ENCODE data around the gene TESK2.
"Not testable (repeated sequence)": the region's sequence is repeated elsewhere in the genome, so short reads cannot be mapped to it uniquely, and the experiment has no call there.

Gene TESK2, protein sequence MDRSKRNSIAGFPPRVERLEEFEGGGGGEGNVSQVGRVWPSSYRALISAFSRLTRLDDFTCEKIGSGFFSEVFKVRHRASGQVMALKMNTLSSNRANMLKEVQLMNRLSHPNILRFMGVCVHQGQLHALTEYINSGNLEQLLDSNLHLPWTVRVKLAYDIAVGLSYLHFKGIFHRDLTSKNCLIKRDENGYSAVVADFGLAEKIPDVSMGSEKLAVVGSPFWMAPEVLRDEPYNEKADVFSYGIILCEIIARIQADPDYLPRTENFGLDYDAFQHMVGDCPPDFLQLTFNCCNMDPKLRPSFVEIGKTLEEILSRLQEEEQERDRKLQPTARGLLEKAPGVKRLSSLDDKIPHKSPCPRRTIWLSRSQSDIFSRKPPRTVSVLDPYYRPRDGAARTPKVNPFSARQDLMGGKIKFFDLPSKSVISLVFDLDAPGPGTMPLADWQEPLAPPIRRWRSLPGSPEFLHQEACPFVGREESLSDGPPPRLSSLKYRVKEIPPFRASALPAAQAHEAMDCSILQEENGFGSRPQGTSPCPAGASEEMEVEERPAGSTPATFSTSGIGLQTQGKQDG

DNA sequence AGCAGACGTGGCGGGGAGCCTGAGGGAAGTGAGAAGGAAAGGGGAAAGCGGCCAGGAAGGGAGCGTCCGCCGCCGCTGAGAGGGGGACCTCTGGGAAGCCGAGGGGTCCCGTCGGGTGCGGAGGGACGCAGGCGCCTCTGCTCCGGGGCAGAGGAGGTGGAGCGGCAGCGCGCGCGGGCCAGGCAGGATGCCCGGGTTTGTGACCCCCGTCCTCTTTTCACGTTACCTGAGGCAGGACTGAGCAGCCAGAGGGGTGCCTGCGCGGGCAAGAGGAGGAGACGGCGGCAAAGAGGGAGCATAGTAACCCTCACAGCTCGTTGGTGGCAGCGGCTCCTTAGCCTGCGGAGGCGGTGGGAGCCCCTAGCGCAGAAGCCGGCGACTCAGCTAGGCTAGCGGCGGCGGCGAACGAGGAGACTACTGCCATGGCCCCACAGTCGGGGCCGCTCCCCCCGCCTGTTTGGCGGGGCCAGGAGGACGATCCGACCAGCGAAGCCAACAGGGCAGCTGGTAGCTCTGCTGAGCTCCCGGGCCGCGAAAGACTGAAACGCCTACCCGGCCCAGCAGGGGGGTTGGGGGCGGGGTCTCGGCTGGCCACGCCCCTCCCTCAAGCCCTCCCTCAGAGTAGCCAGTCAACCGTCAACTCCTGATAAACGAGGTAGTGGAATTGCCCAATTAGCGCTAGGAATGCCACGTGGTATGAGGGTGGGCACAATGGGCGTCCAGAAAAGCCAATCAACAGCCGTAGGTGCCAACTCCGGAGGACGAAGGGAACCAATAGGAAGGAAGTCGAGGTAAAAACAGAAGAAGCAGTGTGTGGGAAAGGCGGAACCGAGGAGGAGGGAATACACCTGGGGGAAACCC, at the start of gene TESK2:
Gene TESK2, minus strand, starts transcription at position 538 of the 861 bp plus-strand sequence. CDS start 33,378 bp downstream, outside the sequence.
- DNase-seq (ENCODE audit: low spot score), result peak; percentile 99

- no peak for DNase-seq (ENCODE audit: low spot score)
Measured at GRCh38 chr1:45536886-45537285, 45.9 kb upstream of the TESK2 start.

GRCh38 chr1:45535988-45536766, 45.2 kb upstream of the TESK2 start:
- DNase-seq (ENCODE audit: low spot score), result no peak

DNA sequence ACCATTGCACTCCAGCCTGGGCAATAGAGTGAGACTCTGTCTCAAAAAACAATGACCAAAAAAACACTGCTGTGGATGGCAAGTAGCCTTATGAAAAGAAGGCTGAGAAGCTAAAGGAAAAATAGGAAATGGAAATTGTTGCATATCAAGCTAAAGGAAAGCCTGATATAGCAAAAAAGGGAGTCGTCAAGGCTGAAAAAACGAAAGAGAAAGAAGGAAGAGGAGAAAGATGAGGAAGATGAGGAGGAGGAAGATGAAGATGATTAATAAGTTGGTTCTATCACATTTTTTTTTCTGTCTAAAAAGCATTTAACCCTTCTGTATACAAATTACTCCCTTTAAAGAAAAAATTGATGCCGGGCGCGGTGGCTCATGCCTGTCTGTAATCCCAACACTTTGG, 40.9 kb upstream of the TESK2 start:
- no peak for DNase-seq (ENCODE audit: low spot score)

- DNase-seq (ENCODE audit: low spot score), result no peak
Measured at GRCh38 chr1:45530632-45531135, 39.7 kb upstream of the TESK2 start.

DNA sequence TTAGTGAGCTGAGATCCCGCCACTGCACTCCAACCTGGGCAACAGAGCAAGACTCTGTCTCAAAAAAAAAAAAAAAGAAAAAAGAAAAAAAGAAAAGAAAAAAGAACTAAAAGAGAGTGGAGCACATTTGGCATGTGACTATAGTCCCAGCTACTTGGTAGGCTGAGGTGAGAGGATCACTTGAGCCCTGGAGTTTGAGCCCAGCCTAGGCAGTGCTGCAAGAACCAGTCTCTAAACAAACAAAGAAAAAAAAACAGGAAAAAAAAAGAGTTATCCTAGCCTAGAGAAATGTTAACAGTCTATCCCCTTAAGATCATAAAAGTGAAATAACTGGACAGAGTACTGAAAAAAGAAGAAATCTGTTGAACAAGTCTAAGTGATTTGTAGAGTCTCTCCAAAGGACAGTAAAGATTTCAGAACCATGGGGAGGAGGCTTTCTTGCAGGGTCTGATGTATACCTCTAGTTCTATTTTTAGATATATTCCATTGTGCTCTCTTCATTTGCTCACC, 35.2 kb upstream of the TESK2 start:
- no peak for DNase-seq (ENCODE audit: low spot score)

- not testable (repeated sequence) for DNase-seq (ENCODE audit: low spot score)
Measured at GRCh38 chr1:45523975-45524374, 33.0 kb upstream of the TESK2 start.

DNA sequence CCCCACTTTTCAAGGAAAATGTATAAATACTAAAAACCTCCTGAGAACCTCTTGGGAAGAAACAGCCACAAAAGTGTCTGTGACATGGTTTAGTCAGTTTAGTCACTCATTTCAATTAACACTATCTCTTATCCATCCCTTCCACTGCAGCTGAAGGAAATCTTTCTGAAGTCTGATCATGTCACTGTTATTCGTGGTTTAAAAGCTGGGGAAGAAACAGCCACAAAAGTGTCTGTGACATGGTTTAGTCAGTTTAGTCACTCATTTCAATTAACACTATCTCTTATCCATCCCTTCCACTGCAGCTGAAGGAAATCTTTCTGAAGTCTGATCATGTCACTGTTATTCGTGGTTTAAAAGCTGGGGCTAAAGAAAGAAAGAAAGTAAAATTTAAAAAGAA, 32.6 kb upstream of the TESK2 start:
- not testable (repeated sequence) for DNase-seq (ENCODE audit: low spot score)

DNA sequence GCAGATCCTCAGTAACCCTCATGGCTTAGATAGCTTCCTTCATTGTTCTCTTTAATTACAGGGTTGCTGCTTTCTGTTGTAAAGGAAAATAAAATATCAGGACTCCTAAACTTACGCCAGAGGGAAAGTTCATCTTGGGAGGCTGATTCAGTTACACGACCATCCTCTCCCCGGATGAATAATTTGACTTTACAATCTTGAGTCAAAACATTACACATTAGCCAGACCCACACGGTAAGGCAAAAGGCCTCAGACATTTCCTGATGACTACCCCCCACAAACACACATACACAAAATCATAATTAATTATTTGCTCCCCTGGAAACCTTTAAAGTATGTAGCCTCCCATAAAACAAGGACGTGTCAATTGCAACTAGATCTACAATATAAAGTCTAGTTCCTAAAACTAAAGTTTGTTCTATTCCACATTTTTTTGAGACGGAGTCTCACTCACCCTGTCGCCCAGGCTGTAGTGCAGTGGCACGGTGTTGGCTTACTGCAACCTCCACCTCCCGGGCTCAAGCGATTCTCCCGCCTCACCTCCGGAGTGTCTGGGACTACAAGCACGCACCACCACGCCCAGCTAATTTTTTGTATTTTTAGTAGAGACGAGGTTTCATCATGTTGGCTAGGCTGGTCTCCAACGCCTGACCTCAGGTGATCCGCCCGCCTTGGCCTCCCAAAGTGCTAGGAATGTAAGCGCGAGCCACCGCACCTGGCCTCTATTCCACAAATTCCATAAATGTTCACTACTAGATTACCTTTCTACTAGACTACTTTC, 31.6 kb upstream of the TESK2 start:
- DNase-seq (ENCODE audit: low spot score), result peak; percentile 43

DNA sequence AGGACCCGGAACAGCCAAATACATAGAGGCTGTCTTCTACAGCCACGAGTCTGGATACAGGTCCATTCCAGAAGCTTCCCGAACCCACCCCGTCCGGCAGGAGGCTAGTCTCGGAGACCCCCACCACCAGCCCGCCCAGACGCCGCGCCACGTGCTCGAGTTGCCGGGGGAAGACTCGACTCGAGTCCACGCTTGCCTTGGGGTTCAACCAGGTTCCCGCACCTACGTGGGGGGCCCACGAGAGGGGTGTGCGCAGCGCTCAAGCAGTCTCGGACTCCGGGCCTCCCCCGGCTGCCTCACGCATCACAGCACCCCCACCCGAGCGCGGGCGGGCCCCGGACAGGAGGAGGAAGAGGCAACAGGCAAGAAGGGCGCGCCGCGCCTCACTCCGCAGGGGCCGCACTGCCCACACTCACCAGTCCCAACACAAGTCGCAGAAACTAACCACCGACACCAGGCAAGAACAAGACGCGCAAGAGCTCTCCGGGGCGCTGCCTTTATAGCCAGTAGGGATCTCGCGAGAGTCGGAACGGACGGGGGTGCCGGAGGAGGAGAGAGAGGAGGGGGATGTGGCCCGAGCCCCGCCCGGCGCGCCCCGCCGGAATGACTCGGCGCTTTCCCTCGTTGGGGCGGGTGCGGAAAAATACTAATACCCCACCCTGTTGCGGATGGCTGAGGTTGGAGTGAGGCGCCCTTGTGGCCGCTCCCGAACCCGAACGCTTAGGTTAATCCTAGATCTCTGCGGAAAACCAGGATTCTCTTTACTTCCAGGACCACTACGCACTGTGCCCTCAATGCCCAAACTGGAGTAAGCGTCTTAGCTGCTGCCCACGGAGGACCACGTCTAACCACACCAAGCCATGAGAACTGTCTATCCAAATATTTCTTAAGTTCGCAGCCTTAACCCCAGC, 30.7 kb upstream of the TESK2 start, which contains the start of gene PRDX1:
Gene PRDX1, minus strand, starts transcription at position 472 of the 911 bp plus-strand sequence. CDS start 2,841 bp downstream, outside the sequence.
- DNase-seq (ENCODE audit: low spot score), result peak; percentile 98

DNA sequence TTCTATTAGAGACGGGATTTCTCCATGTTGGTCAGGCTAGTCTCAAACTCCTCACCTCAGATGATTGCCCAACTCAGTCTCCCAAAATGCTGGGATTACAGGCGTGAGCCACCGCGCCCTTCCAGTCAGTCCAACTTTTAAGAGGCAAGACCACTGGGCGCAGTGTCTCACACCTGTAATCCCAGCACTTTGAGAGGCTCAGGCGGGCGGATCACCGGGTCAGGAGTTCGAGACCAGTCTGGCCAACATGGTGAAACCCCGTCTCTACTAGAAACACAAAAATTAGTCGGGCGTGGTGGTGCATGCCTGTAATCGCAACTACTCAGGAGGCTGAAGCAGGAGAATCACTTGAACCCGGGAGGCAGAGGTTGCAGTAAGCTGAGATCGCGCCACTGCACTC, 28.8 kb upstream of the TESK2 start:
- DNase-seq (ENCODE audit: low spot score), result not testable (repeated sequence)

GRCh38 chr1:45518910-45519309, 27.9 kb upstream of the TESK2 start:
- no peak for DNase-seq (ENCODE audit: low spot score)

- not testable (repeated sequence) for DNase-seq (ENCODE audit: low spot score)
Measured at GRCh38 chr1:45518366-45518765, 27.4 kb upstream of the TESK2 start.

- DNase-seq (ENCODE audit: low spot score), result no peak
Measured at GRCh38 chr1:45516465-45516864, 25.5 kb upstream of the TESK2 start.

- DNase-seq (ENCODE audit: low spot score), result no peak
Measured at GRCh38 chr1:45516036-45516435, 25.1 kb upstream of the TESK2 start.

DNA sequence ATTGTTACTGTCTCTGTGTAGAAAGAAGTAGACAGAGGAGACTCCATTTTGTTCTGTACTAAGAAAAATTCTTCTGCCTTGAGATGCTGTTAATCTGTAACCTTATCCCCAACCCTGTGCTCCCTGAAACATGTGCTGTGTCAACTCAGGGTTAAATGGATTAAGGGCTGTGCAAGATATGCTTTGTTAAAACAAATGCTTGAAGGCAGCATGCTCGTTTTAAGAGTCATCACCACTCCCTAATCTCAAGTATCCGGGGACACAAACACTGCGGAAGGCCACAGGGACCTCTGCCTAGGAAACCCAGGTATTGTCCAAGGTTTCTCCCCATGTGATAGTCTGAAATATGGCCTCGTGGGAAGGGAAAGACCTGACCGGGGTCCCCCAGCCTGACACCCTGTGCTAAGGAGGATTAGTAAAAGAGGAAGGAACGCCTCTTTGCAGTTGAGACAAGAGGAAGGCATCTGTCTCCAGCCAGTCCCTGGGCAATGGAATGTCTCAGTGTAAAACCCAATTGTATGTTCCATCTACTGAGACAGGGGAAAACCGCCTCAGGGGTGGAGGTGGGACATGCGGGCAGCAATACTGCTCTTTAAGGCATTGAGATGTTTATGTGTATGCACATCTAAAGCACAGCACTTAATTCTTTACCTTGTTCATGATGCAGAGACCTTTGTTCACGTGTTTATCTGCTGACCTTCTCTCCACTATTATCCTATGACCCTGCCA, 22.7 kb upstream of the TESK2 start:
- DNase-seq (ENCODE audit: low spot score), result not testable (repeated sequence)

GRCh38 chr1:45512641-45513054, 21.7 kb upstream of the TESK2 start:
- DNase-seq (ENCODE audit: low spot score), result peak; percentile 60

DNA sequence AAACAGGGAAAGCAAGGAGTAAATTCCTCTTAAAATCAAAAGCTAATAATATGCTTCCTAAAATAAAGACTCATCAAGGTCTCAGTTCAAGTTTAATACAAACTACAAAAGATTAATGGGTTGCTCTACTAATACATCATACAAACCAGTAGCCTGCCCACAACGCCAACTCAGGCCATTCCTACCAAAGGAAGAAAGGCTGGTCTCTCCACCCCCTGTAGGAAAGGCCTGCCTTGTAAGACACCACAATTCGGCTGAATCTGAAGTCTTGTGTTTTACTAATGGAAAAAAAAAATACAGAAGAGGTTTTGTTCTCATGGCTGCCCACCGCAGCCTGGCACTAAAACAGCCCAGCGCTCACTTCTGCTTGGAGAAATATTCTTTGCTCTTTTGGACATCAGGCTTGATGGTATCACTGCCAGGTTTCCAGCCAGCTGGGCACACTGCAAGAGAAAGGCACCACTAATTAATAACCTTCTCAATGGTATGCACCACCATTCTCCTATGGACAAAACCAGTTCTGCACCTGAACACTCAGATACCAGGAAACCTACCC, 20.1 kb upstream of the TESK2 start:
- no peak for DNase-seq (ENCODE audit: low spot score)
